NCI-H526 (cell line): ENCODE measurements around the gene NRROS.

Experiments
- DNase-seq, 2 experiments: peaks; one replicate each; lab custom pipeline; 2025; lab: John Stamatoyannopoulos, UW

Gene NRROS

GRCh38 chr3:196650740-196651311 is 11.3 kb downstream of the NRROS start:
- DNase-seq = no peak

- DNase-seq = no peak
Observed at GRCh38 chr3:196651819-196652218, 12.3 kb downstream of the NRROS start.

GRCh38 chr3:196652961-196653795 is 13.7 kb downstream of the NRROS start:
- DNase-seq = no peak

DNA sequence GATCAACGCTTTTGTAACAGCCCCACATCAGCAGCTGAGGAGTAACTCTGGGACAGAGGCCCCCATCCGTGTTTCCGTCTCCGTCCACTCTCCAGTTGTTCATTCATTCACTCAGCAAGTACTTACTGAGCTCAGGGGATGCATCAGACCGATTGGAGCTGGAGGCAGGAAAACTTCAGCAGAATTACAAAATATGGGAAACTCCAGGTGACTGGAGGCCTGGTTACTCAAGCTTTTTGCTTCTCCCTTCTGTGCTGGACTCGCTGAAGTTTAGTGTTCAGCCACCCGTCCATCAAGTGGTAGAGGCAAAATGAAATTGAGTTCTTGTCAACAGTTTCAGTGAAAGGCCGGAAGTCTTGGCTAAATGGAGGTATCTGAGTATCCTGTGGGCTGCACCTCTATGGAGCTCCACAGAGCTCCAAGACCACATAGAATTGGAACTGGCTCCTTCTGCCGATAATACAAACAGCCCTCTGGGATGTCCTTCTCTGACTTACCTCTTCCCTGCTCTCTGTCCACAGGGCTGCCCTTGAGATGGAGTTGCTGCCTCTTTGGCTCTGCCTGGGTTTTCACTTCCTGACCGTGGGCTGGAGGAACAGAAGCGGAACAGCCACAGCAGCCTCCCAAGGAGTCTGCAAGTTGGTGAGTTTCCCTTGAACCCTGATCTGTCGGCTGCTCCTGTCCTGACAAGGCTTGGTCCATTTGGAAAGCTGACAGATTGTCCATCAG is 14.7 kb downstream of the NRROS start:
- no peak for DNase-seq

DNA sequence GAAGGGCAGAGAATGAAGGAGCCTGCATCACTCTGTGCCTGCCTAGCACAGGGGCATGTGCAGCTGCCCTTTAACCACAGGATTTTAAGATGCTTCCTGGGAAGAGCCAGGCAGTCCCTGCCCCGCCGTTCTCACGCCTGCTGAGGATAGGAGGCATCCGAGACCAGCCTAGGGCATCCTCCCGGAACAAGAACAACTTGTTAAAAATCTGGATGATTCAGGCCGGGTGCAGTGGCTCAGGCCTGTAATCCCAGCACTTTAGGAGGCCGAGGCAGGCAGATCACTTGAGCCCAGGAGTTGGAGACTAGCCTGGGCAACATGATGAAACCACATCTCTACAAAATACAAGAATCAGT is 15.2 kb downstream of the NRROS start:
- no peak for DNase-seq

- no peak for DNase-seq
Observed at GRCh38 chr3:196655496-196655895, 16.0 kb downstream of the NRROS start.

DNA sequence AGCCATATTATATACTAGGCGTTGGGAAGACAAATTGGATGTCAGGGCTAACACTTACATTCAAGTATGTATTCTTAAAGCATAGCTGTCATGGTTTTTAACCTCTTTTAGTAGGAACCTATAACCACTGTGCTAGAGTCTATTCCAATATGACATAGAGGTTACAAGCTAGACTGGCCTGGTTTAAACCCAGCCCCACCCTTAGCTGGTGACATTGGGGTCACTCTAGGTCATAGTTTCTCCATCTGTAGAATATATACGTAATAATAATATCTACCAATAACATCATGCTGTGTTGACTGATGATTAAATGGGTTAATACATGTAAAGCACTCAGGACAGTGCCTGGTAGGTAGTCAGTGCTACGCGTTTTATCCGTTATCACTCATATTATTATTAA is 16.7 kb downstream of the NRROS start:
- no peak for DNase-seq

DNA sequence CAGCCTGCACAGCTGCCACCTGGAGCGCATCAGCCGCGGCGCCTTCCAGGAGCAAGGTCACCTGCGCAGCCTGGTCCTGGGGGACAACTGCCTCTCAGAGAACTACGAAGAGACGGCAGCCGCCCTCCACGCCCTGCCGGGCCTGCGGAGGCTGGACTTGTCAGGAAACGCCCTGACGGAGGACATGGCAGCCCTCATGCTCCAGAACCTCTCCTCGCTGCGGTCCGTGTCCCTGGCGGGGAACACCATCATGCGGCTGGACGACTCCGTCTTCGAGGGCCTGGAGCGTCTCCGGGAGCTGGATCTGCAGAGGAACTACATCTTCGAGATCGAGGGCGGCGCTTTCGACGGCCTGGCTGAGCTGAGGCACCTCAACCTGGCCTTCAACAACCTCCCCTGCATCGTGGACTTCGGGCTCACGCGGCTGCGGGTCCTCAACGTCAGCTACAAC is 20.4 kb downstream of the NRROS start:
- DNase-seq = no peak

DNA sequence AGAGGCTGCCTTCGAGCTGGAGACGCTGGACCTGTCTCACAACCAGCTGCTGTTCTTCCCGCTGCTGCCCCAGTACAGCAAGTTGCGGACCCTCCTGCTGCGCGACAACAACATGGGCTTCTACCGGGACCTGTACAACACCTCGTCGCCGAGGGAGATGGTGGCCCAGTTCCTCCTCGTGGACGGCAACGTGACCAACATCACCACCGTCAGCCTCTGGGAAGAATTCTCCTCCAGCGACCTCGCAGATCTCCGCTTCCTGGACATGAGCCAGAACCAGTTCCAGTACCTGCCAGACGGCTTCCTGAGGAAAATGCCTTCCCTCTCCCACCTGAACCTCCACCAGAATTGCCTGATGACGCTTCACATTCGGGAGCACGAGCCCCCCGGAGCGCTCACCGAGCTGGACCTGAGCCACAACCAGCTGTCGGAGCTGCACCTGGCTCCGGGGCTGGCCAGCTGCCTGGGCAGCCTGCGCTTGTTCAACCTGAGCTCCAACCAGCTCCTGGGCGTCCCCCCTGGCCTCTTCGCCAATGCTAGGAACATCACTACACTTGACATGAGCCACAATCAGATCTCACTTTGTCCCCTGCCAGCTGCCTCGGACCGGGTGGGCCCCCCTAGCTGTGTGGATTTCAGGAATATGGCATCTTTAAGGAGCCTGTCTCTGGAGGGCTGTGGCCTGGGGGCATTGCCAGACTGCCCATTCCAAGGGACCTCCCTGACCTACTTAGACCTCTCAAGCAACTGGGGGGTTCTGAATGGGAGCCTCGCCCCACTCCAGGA is 21.1 kb downstream of the NRROS start:
- DNase-seq = no peak

- DNase-seq = no peak
Observed at GRCh38 chr3:196661400-196661799, 21.9 kb downstream of the NRROS start.

GRCh38 chr3:196662033-196662432 is 22.5 kb downstream of the NRROS start:
- DNase-seq = no peak

DNA sequence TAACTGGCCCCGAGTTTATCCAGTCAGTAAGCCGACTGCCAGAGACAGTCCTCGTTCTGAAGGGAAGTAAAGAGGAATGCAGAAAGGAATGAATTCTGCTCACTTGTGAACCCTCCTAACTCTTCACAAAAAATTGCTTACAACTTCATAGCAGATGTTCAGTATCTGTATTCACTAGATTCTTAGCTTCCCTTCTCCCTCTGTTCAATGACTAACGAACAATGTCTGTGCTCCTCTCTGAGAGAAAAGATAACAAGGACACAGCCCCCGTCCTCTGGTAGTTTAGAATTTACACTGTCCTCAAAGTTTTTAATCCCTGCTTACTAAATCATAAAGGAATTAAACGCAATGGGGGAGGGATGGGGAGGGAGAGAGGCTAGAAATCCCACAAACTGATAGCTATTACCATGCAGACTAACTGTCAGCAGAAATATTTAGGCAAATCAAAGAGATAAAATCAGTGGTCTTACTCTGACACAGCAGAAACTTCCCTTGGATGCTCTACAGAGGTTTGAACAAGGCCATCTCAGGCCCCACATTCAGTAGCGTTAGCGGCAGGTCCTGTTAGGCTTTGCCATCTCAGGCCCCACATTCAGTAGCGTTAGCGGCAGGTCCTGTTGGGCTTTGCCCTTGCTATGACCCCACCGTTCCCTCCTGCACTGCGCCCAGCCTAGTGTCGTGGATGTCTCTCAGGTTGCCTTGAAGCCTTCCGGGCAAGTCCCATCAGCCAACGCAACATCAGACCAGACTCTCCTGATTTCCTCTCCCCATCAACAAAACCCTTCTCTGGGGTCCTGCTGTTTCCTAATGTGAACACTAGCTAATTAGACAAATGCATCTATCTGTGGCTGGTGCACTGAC is 23.4 kb downstream of the NRROS start:
- DNase-seq = peak; percentile 56 to 63

DNA sequence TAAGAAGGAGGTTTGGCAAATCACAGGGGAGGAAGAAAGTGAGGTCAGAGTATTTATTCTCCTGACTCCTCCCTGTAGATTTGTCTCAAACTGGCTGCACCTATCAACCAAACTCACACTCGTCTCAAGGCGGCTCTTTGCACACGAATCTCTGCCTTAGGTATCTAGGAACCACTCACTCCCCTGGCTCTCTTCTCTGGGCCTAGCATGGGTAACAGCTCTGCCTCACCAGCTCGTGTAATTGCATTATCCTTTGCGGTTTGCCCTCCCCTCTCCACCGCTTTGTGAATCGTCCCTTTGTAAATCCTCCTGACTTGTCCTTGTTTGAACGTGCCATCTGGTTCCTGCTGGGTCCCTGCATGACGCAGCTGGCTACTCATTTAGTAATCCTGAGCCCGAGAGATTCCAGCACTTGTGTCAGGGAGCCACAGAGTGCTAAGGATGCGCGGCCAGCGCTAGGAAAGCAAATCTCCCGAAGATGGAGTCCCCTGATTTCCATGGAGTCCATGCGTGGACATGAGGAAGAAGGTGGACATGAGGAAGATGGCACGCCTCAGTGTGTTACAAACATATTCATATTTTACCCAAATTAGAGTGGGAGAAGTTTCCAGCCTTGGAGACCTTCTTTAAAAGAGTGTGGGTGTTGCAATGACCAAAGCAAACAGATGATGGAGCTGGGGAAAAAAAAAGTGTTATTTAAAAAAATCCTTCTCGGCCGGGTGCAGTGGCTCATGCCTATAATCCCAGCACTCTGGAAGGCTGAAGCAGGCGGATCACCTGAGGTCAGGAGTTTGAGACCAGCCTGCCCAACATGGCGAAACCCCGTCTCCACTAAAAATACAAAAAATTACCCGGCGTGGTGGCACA is 26.7 kb downstream of the NRROS start:
- DNase-seq = peak; percentile 91 to 94

DNA sequence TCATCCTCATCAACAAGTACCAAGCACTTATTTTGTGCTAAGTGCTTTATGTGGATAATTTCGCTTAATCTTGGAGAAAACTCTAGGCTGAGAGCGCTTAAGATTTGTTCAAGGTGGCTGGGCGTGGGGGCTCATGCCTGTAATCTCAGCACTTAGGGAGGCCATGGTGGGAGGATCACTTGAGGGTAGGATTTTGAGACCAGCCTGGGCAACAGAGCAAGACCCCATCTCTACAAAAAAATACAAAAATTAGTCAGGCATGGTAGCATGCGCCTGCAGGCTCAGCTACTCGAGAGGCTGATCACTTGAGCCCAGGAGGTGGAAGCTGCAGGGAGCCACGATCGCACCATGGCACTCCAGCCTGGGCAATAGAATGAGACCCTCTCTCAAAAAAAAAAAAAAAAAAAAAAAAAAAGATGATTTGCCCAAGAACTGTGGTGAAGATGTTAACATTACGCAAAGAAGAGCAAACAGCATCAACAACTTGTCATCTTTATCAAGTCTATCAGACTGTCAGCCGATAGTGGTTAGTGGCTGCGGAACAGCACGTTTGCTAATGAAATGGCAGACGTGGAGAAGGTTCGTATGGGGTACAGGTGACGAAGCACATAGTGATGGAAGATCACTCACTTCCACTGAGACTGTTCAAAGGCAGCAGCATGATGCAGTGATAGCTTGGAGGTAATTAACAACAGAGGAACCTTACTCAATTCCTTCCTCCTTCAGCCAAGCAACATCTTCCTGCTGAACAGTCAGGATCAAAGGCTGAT is 27.7 kb downstream of the NRROS start:
- no peak for DNase-seq

- DNase-seq = no peak
Observed at GRCh38 chr3:196670339-196670738, 30.8 kb downstream of the NRROS start.

DNA sequence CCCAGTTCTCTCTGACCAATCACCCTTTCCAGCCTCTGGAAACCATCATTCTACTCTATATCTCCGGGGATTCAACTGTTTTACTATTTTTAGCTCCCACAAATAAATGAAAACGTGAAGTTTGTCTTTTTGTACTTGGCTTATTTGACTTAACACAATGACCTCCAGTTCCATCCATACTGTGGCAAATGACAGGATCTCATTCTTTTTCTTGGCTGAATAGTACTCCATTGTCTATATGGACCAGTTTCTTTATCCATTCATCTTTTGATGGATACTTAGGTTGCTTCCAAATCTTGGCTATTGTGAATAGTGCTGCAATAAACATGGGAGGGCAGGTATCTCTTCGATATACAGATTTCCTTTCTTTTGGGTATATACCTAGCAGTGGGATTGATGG is 34.1 kb downstream of the NRROS start:
- DNase-seq = no peak

DNA sequence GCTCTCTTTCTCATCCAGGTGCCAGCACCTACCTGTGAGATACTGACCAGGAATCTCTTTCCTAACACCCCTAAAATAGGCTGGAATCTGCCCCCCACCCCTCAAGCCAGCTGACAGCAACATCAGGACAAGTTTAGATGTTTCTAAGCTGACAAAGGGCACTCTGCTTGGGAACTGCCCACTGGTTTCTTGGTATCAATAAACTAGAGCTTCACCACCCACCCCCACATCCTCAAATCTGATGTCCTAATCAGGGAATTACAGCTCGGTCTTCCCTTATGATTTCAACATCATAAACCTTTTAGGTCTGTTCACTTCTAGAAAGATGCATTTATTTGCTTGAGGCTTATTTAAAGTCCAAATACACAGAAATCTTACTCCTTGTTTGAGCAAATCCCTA is 37.9 kb downstream of the NRROS start:
- DNase-seq = no peak

DNA sequence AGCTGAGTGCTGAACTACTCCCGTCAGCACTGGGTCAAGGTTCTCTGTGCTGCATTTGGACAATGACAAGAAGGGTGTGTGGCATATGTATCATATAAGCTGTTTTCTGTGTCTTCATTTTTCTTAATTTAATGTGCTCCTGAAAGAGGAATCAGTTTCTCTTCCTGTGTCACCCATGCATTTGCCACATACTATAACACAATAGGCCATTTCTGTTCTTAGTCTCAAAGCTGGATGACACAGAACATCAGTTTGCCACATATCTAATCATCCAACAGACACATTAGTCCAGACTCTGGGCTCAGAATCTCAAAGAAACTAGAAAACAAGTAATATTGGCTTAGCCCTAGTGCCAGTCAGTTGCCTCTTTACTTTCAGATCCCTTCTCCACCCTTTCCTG is 38.4 kb downstream of the NRROS start:
- no peak for DNase-seq

GRCh38 chr3:196684548-196685407 is 45.3 kb downstream of the NRROS start:
- DNase-seq = peak; percentile 58 to 82
